SU-DHL-6 (cell line): ENCODE measurements around the gene CADM1.

ENCODE experiments used
- H2AFZ ChIP-seq: fragments of 200-600 bp; sonication (generic); 2 replicates; pipeline ENCODE4 v1.6.1; 2014; ENCODE audit warnings: low read depth, mild to moderate bottlenecking, moderate library complexity, mixed read lengths, antibody characterized with exemption, low read length; ENCODE audit not compliant: severe bottlenecking
- H3F3A ChIP-seq: fragments of 200-600 bp; shearing (Covaris generic); 2 replicates; pipeline ENCODE4 v1.6.0; 2016; ENCODE audit warnings: antibody characterized with exemption, mild to moderate bottlenecking; ENCODE audit not compliant: insufficient read depth
- H3K27ac ChIP-seq: fragments of 200-600 bp; sonication (generic); 2 replicates; pipeline ENCODE4 v1.5.1; 2016; ENCODE audit warnings: low read depth, mild to moderate bottlenecking, low read length, moderate library complexity, mixed read lengths
- H3K27me3 ChIP-seq: fragments of 200-600 bp; sonication (generic), shearing (Covaris generic); 2 replicates; pipeline ENCODE4 v1.6.0; 2014; ENCODE audit warnings: mild to moderate bottlenecking, low read length
- H3K36me3 ChIP-seq: fragments of 200-600 bp; sonication (generic); 2 replicates; pipeline ENCODE4 v1.6.1; 2014; ENCODE audit warnings: mild to moderate bottlenecking, low read length, mixed read lengths
- H3K4me2 ChIP-seq: fragments of 300-600, 200-600 bp; shearing (Covaris generic), sonication (generic); 2 replicates; pipeline ENCODE4 v1.6.0; 2014; ENCODE audit warnings: low read length, low read depth, mild to moderate bottlenecking; ENCODE audit not compliant: poor library complexity, severe bottlenecking
- H3K4me3 ChIP-seq: fragments of 200-600 bp; sonication (generic); 2 replicates; pipeline ENCODE4 v1.5.1; 2014; ENCODE audit warnings: antibody characterized with exemption, low read length, mild to moderate bottlenecking, mixed read lengths; ENCODE audit not compliant: insufficient read depth, poor library complexity, severe bottlenecking
- H3K79me2 ChIP-seq: fragments of 200-600 bp; sonication (generic); 2 replicates; pipeline ENCODE4 v1.6.1; 2014; ENCODE audit warnings: mild to moderate bottlenecking, low read length, moderate library complexity; ENCODE audit not compliant: insufficient read depth
- H3K9ac ChIP-seq: fragments of 200-600 bp; sonication (generic); 2 replicates; pipeline ENCODE4 v1.7.0; 2014; ENCODE audit warnings: mild to moderate bottlenecking, low read length
- H3K9me2 ChIP-seq: fragments of 200-600 bp; sonication (generic); replicated peaks from 2 replicates; pipeline ENCODE4 v1.6.1; 2014; ENCODE audit warnings: low read length; ENCODE audit not compliant: insufficient read depth
- H3K9me3 ChIP-seq: fragments of 200-600 bp; sonication (generic); 2 replicates; pipeline ENCODE4 v1.6.1; 2014; ENCODE audit warnings: low read length, mixed read lengths; ENCODE audit not compliant: insufficient read depth
- H4K20me1 ChIP-seq: fragments of 200-600 bp; sonication (generic); 2 replicates; pipeline ENCODE4 v1.6.1; 2014; ENCODE audit warnings: low read depth, mild to moderate bottlenecking, antibody characterized with exemption, low read length, moderate library complexity, mixed read lengths
- EZH2phosphoT487 ChIP-seq: fragments of 200-600 bp; sonication (generic), shearing (Covaris generic); conservative IDR thresholded peaks from 2 replicates; pipeline ENCODE4 v1.6.1; 2018; ENCODE audit warnings: mild to moderate bottlenecking, antibody characterized with exemption, low read length, moderate library complexity, mixed read lengths
- TF ChIP-seq, protein P1 (sequence below): fragments of 200-600 bp; sonication (generic); IDR thresholded peaks from one replicate; pipeline ENCODE4 v1.5.1; 2017; ENCODE audit warnings: antibody characterized with exemption, mild to moderate bottlenecking, low read length, moderate library complexity; ENCODE audit not compliant: insufficient read depth, poor library complexity, severe bottlenecking

CADM1 gene

DNA sequence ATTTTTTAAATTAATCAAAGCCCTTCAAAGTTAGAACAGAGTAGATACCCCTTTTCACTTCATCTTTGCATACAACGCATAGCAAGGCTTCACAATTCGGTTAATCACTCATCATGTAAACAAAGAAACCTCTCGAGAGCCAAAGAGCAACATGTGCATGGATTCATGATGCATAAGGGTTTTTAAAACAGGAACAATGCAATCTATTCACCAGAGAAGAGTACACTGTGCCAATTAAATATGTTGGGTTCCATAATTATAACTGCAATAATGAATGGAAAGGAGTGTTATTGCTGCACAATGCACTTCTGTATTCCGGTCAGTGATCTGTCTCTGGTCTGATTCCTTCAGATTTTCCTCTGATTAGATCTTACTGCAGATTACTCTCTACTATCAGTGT lies 45.3 kb downstream of the CADM1 start:
- Histone ChIP-seq H2AFZ (no peak overlapping the region), H4K20me1 (no peaks in the 10 kb centered on the region), H3K4me3 (no peak overlapping the region), H3K9ac (no peak overlapping the region), H3K36me3 (no peaks in the 10 kb centered on the region), H3K4me2 (no peak overlapping the region), H3K27me3 (no peaks in the 10 kb centered on the region), H3K9me2 (no peaks in the 10 kb centered on the region; the same call in 1 of the 2 replicates), H3K9me3 (no peaks in the 10 kb centered on the region), H3K79me2 (no peaks in the 10 kb centered on the region), H3F3A (no peaks in the 10 kb centered on the region), H3K27ac (no peak overlapping the region)
- TF ChIP-seq, protein P1, sequence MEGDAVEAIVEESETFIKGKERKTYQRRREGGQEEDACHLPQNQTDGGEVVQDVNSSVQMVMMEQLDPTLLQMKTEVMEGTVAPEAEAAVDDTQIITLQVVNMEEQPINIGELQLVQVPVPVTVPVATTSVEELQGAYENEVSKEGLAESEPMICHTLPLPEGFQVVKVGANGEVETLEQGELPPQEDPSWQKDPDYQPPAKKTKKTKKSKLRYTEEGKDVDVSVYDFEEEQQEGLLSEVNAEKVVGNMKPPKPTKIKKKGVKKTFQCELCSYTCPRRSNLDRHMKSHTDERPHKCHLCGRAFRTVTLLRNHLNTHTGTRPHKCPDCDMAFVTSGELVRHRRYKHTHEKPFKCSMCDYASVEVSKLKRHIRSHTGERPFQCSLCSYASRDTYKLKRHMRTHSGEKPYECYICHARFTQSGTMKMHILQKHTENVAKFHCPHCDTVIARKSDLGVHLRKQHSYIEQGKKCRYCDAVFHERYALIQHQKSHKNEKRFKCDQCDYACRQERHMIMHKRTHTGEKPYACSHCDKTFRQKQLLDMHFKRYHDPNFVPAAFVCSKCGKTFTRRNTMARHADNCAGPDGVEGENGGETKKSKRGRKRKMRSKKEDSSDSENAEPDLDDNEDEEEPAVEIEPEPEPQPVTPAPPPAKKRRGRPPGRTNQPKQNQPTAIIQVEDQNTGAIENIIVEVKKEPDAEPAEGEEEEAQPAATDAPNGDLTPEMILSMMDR: no peak
- TF ChIP-seq EZH2phosphoT487: no peak

DNA sequence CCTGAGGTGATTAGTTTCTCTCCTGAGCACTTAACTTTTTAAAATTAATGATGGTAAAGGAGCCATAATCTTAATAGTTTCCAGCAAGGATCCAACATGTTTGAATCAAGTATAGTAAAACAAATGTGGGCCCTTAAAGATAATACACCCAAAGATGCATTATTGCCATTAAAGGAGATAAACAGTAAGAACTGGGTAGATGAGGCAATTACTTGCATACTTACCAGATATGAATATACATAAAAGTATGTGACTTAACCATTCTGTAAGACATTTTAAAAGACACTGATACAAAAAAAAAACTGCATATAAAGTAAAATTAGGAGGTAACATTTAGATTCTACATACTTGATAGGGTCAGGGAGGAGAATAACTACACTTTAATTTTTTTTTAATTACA lies 48.2 kb downstream of the CADM1 start:
- no peak overlapping the region for H3K9ac ChIP-seq
- no peaks in the 10 kb centered on the region for H3K9me3 ChIP-seq
- no peak overlapping the region for H2AFZ ChIP-seq
- no peak overlapping the region for H3K27ac ChIP-seq
- no peak overlapping the region for H3K4me2 ChIP-seq
- H3F3A ChIP-seq: no peaks in the 10 kb centered on the region
- no peaks in the 10 kb centered on the region for H3K79me2 ChIP-seq
- no peaks in the 10 kb centered on the region for H3K27me3 ChIP-seq
- no peaks in the 10 kb centered on the region for H4K20me1 ChIP-seq
- TF ChIP-seq, protein P1: no peak
- no peak for TF ChIP-seq EZH2phosphoT487
- no peaks in the 10 kb centered on the region; the same call in 1 of the 2 replicates for H3K9me2 ChIP-seq
- H3K36me3 ChIP-seq: no peaks in the 10 kb centered on the region
- H3K4me3 ChIP-seq: no peak overlapping the region

DNA sequence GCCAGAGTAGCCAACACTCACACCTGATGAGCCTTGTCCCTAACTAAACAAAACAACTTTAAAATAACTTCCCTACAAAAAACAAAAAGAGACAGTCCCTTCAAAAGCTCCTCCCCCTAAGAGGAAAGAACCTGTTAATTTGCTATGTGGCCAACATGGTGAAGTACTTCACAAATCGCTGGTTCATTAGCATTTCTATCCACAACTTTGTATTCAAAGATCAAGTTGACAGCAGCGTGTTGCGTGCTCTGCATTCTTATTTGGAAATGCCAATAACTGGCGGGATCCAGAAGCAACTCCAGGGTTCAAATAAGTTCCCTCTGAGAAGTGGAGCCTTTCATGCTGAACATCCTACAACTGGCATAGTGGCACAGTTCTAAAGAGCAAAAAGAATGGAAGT lies 48.6 kb downstream of the CADM1 start:
- H3K27ac ChIP-seq: no peak overlapping the region
- TF ChIP-seq, protein P1: no peak
- TF ChIP-seq EZH2phosphoT487: no peak

More for the DNA sequence above, 48.6 kb downstream of the CADM1 start:
- no peak overlapping the region for H3K9ac ChIP-seq
- H3K4me3 ChIP-seq: no peak overlapping the region
- no peaks in the 10 kb centered on the region for H3K9me3 ChIP-seq
- no peaks in the 10 kb centered on the region for H3K36me3 ChIP-seq
- no peaks in the 10 kb centered on the region for H3F3A ChIP-seq
- H3K4me2 ChIP-seq: no peak overlapping the region
- no peak overlapping the region for H2AFZ ChIP-seq
- no peaks in the 10 kb centered on the region for H4K20me1 ChIP-seq
- no peaks in the 10 kb centered on the region for H3K27me3 ChIP-seq
- H3K79me2 ChIP-seq: no peaks in the 10 kb centered on the region
- H3K9me2 ChIP-seq: no peaks in the 10 kb centered on the region; the same call in 1 of the 2 replicates
